GM19043 (cell line): ENCODE data around the gene UTF1.
"Not testable (repeated sequence)": the region's sequence is repeated elsewhere in the genome, so short reads cannot be mapped to it uniquely, and the experiment has no call there.

Experiments used
- ATAC-seq: cut with Tn5 transposase; IDR thresholded peaks from one replicate; pipeline ENCODE4 v1.9.1; 2021; ENCODE audit warnings: low read depth; ENCODE audit not compliant: unreplicated experiment

UTF1 gene

DNA sequence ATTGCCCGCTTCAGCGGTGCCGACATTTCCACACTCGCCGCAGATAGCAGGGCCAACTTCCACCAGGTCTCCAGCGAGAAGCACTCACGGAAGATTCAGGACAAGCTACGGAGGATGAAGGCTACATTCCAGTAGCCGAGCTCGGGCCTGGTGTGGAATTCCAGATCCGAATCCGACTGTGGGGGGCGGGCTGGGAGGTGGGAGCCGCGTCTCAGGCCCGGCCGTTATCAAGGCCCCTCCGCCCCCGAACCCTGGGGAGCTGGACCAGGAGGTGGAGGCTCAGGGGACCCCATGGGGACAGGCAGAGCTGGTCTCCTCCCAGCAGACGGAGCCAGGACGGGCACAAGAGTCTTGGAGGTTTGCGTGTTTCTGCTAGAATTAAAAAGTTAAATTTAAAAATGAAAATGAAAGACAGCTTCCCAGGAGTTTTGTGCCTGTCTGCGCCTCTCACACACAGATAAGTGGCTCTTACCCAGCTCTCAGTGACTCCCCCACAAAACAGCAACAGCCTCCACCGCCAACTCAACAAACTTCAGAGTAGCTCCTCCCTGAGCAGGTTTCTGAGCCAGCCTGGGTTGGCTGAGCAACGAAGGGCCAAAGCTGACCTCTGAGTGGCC, 5.2 kb upstream of the UTF1 start:
- ATAC-seq = no peak

DNA sequence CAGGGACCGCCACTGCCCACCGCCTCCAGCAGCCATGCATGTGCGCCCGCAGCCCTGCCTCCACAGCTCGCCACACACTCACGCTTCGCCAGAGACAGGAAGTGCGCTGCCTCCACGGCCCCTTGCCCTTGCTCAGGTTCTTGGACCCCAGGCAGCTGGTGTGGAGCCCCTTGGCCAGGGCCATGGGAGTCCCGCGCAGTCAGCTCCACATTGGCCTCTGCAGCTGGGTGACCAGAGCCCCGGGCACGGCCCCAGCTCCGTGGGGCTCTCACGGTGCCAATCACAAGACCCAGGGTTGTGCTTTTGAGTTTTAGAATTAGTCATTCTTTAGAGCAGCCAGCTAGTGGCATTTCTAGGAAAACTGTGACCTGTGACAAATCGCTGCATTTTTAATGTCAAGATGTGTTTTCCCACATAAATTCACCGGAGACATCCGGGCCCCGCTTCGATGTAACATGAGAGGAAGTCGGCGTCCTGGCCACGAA, 4.3 kb upstream of the UTF1 start:
- no peak for ATAC-seq

DNA sequence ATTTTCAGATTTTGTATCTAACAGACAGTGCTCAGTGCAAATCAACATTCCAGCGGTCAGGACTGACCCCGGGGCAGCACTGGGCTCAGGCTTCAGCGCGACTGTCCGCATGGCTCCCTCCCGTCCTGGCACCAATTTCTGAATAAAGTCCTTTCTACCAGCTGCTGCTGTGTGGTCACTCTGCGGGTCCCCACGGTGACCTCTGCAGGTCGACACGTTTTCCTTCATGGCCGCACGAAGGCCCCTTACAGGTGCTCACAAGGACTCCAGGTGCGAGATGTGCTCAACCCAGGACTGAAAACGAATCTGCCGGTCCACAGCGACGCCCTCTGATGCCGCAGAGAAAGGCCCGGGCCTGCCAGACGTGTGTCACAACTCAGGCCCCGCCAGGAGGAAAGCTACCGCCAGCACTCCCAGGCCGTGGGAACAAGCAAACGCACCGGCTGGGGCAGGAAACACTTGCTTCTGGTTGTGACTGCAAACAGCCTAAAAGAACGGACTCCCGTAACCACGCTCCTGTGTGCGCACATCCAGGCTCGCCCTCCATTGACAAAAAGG, 3.7 kb upstream of the UTF1 start:
- ATAC-seq = no peak

DNA sequence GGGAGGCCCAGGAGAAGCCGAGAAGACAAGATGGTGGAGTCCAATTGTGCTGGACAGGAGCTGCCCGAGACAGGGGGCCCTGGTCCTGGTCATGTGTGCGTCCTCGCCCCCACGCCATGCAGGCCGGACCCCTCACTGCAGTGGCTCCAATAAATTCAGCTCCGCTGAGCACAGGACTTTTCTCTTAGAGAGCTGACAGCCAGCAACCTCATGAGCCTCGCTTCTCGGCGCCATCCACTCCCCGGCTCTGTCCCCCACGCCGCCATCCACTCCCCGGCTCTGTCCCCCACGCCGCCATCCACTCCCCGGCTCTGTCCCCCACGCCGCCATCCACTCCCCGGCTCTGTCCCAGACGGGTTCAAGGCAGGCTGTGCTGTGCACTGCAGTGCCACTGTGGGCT, 2.8 kb upstream of the UTF1 start:
- no peak for ATAC-seq

DNA sequence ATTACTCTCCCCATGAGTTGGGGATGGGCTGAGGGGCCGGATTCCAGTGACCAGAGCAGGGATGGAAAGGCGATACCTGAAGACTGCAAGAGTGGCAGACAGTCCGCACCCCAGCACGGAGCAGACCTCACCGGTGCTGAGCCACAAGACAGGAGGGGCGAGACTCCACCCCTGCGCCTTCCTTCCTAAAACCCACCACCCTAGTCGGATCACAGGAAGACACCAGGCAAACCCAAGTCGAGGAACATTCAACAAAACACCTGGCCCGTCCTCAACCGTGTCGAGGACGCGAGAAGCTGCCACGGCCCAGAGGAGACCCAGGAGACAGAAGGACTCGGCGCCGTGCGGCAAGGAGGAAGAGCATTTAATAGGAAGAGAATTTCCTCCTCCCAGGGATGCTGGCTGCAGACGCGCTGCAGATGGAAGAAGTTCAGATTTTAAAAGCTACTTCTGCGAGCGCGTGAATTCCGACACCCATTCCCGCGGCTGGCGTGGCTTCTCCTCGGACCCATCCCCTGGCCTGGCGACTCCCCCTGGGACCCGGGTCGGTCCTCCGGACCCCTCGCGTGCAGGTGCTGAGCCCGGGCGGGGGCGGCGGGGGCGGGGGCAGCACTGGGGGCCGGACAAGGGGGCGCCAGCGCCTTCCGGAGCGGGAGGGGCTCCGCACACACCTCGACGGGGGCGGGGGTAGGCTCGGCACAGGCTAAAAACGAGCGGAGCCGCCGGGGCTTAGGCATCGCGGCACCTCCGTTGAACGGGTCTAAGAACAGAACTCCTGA, 563 bp upstream of the UTF1 start:
- ATAC-seq = no peak

DNA sequence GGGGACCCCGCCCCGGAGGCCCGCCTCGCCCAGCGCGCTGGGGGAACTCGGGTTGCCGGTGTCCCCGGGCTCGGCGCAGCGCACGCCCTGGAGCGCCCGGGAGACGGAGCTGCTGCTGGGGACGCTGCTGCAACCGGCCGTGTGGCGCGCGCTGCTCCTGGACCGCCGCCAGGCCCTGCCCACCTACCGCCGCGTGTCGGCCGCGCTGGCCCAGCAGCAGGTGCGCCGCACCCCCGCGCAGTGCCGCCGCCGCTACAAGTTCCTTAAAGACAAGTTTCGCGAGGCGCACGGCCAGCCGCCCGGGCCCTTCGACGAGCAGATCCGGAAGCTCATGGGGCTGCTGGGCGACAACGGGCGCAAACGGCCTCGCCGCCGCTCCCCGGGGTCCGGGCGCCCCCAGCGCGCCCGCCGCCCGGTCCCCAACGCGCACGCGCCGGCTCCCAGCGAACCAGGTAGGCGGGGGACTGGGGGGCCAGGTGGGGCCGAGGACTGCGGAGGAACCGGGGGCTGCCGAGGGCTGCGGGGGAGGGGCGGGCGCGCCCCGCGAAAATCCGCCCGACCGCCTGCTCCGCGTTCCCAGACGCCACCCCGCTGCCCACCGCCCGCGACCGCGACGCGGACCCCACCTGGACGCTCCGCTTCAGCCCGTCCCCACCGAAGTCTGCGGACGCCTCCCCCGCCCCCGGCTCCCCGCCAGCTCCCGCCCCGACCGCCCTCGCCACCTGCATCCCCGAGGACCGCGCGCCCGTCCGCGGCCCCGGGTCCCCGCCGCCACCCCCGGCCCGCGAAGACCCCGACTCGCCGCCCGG, 574 bp downstream of the UTF1 start:
- no peak for ATAC-seq

DNA sequence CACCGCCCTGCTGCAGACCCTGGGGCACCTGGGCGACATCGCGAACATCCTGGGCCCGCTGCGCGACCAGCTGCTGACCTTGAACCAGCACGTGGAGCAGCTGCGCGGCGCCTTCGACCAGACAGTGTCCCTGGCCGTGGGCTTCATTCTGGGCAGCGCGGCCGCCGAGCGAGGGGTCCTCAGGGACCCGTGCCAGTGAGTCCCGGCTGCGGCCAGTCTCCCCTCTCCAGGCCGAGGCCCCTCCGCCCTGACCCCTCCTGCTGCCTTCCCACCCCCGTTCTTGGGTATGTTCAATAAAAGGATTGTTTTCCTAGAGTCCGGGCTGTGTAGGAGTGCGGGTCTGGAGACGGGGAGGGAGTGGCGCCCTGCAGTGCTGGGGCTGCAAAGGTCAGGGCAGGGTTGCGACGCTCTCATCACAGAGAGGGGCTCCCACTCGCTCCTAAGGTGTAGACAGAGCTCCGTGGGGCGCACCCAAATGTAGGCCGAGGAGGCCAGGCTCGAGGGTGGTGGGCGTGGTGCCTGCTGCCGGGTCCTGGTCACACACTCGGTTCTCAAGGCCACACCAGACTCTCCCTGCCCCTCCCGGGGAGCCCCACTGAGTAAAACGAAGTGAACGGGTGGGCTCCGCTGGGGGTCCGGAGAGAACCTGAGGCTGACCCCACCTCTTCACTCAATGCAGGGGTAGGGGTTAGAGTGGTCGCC, 1.4 kb downstream of the UTF1 start:
- ATAC-seq = no peak

DNA sequence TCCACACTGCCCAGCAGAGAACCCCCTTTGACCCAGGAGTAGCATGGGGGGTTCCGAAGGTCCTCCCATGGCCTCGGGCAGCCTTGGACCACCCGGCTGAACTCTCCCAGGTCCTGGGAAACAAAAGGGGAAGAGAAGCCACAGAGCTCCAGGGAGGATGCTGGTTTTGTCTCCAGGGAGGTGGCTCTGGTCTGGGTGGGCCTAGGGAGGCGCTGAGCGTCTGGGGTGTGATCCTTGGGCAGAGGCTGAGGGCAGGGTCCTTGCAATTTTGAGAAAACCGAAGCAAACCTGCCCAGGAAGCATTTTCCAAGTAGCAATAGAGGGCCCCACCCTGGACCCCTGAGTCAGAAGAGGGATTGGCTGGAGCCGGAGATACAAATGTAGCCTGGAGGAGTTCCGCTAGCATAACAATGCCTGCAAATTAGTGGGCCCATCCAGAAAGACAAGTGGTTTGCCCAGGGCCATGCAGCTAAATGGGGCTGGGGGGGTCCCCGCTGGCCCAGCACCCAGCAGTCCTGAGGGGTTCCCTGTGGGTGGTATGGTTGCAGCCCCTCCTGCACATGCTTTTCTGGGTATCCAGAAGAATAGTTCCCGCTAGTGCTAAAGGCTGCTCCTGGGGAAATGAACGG, 2.0 kb downstream of the UTF1 start:
- no peak for ATAC-seq

DNA sequence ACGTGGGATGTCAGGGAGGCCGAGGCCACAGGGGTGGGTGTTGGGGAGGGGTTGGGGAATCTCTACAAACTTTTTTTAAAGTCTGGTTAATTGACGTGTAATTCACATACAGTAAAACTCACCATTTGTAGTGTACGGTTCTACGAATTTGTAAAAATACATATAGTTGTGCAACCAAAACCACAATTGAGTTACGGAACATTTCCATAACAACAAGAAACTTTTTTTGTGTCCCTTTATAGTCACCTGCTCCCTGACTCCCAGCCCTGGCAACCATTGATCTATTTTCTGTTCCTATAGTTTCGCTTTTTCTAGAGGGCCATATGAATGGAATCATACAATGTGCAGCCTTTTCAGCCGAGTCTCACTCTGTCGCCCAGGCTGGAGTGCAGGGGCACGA, 4.8 kb downstream of the UTF1 start:
- not testable (repeated sequence) for ATAC-seq

DNA sequence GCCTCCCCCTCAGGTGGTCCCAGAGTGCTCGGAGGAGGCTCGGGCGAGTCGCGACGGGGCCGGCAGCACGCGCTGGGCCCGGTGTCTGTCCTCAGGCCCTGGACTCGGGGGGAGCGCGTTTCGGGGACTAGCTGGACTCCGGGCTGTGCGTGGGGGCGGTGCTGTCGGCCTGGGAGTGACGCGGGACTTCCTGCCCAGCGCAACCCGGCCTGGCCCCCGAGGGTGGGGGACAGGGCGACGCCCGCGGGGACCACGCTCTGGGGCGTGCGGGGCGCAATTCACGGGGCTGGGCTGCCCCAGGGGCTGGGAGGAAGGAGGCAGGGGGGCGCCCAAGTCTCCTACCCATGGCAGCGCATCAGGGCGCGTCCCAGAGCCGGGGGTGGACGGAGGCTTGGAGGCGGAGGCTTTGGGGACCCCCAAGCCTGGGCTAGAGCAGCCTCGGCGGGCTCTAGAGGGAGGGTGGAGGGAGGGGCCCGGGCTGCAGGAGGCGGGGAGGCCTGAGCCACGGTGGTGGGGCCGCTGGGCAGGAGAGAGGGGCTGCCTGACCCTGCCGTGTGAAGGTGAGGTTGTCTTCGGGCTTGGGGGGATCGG, 5.3 kb downstream of the UTF1 start:
- ATAC-seq = no peak

DNA sequence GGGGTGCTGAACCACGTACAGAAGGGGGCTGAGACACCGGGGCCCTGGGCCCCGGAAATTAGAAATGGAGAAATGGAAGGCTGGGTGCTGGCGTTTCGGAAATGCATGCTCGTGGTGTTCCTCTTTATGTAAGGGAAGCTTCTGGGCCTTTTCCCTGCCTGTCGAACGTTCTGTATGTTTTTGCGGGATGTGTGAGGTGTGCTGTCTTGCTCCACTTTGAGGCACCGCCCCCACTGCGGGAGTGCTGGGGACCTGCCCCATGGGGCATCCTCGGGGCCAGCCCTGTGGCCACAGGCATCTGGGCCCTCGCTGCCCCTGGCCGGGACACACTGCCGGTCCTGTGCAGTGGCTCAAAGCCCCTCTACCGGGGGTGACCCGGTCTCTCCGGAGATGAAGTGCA, 5.9 kb downstream of the UTF1 start:
- no peak for ATAC-seq

DNA sequence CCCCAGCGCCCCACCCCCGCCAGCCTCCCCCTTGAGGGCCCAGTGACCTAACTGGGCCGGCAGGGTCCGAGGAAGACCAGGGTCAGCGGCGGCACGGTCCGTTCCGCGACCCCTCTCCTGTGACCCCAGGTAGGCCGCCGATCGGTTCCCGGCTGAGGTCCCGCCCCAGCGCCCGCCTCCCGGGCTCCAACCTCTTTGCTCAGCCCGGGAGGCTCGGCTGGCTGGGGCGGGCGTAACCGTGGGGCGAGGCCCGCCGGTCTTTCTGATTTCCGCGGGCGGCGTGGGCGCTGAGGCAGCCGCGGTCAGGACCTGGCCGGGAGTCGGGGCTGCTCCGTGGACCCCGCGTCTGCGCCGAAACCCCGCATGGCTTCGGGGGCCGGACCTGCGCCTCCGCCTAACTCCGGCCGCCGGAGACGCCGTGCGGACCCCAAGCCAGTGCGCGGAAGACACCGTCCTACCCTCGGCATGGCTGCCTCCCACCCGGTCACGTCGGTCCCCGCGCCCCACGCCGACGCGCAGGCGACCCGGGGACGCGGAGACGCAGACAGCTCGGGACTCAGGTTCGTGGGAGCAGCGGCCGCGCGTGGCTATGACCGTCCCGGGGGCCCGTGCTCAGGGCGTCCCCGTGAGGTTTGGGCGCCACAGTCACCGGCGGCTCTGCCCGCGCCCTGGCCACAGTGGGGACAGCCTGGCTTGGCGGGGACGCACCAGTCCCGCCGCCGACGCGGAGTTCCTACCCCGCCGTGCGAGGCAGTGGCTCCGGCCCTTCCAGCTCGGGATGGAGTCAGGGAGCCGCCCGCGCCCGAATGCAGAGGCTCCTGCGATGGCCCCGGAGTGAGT, 6.6 kb downstream of the UTF1 start:
- no peak for ATAC-seq

DNA sequence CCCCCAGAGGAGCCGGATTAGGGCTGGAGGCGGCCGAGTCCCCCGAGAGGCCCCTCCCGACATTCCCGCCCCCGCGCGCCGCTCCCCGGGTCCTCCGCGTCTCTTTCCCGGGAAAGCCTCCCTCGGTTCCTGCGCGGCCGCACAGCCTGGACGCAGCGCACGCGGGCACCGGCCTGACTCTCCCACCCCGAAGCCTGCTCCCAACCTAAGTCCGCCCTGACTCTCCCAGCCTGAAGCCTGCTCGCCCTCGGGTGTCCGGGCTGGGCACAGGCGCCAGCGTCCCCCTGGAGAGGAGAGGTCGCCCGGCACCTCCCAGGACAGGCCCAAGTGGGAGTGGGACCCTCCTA, 7.2 kb downstream of the UTF1 start:
- ATAC-seq = no peak

DNA sequence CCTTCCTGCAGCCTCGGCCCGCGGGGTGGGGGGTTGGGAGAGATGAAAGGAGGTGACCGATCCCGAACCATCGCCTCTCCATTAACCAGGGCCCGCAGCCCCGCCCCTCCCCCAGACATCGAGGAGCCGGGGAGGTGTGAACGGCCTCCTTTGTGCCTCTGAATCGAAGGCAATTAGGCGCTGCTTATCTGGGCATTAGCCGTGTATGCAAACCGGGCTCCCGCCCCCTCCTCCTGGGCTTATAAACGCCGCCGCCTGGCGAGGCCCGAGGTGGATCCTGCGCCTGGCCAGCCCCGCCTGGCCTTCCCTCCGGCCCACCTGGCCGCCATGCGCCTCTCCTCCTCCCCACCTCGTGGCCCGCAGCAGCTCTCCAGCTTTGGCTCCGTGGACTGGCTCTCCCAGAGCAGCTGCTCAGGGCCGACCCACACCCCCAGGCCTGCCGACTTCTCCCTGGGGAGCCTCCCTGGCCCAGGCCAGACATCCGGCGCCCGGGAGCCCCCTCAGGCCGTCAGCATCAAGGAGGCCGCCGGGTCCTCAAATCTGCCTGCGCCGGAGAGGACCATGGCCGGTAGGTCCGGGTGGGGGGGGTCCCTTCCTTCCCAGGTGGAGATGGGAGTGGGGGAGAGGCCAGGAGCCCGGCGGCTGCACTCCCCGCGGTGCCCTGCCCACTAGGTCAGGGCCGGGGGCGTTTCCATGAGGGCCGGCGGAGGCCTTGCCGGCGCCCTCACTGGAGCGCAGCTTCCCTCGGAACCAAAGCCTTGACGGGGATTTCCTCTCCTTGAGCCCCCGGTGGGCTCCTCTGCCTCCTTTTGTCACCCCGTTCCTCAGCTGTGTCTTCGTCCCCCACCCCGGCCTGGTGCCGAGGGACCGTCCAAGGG, 7.8 kb downstream of the UTF1 start, which contains the start of gene VENTX:
VENTX (plus strand) TSS at position 268 of the 878 bp plus-strand sequence; CDS start at position 328, 60 bp downstream.
- no peak for ATAC-seq

DNA sequence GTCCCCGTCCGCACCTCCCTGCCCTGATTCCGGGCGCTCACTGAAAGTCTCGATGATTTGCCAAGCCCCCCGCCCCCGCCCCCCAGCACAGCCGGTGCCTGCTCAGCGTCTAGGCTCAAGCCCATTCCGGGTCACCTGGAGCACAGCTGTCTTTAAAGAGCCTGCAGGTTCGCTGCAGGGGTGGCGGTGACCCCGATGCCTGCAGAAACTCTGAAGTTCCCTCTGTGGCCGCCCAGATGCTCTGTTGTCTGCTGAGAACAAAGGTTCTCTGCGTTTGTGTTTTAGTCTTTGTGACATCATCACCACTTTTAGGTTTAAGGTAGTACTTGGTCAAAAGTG, 8.4 kb downstream of the UTF1 start:
- no peak for ATAC-seq

DNA sequence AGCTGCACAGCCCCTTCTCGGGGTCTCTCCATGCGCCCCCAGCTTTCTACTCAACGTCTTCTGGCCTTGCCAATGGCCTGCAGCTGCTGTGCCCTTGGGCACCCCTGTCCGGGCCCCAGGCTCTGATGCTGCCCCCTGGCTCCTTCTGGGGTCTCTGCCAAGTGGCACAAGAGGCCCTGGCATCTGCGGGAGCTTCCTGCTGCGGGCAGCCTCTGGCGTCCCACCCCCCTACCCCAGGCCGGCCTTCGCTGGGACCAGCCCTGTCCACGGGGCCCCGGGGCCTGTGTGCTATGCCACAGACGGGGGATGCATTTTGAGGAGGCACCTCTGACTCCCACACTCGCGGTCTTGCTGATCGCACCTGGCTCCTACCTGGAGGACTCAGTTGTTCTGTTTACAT, 10.0 kb downstream of the UTF1 start:
- ATAC-seq = no peak

DNA sequence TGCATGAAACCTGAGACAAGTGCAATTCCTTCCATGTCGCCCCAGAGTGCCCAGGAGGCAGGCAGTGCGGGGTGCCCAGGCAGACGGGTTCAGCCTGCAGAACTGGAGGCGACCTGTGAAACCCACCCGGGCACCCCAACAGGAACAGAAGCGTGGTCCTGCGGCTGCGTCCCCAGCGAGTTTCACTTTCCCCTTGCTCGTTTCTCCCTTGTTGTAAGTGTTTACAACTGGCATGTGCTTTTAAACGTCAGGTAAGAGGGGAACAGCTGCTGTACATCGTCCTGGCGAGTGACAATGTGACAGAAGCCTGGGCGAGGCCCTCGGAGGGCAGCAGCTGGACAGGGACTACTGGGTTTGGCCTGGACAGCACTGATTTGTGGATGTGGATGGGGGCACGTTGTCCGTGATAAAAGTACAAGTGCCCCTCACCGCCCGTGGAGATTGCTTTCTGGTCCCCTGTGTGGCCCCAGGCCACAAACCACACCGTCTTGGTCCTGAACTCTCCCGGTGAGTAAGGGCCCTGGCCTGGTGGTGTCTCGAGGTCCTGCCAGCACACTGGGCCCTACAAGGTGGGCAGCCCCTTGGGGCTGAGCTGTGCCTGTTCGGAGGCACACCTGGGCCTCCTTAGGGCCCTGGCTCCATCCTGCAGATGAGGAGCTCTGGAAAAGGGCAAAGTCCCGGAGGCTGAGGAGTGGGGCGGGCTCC, 11.6 kb downstream of the UTF1 start:
- ATAC-seq = no peak
